Stimulated activated CD4-positive, alpha-beta T cell treated with anti-CD3 and anti-CD28 coated beads, Interleukin-2, amount 100 ng/mL, for 4 hours (primary cell): ENCODE measurements around the gene PLPP1.

ENCODE experiments used
- DNase-seq: peaks from one replicate; pipeline ENCODE4 v3.0.0-alpha.2; 2020; ENCODE audit warnings: low read depth

Gene PLPP1

DNA sequence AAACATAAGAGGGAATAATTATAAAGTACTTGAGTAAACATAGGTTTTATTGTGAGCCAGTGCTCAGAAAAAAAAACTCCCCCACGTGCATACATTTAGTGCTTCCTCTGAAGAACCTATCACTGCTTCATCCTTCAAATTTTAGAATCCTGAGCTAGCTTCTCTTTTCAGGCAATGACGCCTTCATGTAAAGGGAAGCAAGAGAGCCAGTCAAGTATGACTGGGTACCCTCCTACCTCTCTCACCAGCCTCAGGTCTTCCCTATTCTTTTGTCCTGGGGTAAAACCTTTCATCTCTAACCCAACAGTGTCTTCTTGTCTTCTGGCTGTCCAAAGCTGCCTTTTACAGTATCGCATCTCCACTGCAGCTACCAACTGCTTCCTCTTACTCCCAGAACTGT lies 32.0 kb downstream of the PLPP1 start:
- no peak for DNase-seq

DNA sequence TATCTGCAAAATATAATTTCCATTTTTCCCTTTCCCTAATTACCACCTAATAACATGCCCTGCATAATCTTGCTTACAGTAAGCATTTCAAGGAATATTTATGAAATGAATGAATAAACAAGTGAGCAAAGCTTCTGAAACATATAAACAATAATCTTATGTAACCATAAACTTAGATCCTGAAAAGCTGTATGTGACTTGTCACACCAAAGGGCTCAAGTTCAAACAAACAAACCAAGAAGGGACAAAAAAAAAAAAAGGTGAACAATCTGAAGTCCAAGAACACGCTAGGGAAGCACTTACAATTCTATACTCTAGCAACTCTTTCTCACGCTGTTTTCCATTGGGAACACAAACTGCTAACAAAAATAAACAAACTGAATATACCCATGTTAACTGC lies 36.3 kb downstream of the PLPP1 start:
- DNase-seq, result no peak

DNA sequence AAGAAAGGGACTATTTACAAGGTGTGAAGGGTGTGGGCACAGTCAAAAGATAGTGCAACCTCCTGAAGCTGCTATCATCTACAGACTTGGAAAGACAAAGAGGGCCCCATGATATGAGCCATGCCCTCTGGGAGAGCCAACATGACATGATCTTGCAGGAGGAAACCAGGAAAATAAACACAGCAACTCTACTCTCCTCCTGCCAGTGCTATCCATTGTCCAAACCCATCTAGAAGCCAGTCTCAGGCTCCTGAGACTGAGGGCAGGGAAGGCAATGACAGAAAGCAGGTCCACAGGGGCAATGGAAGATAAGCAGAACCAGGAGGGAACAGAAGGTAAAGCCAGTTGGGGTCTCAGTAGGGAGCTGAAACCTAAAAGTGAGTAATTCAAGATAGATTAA lies 37.1 kb downstream of the PLPP1 start:
- DNase-seq, result no peak

DNA sequence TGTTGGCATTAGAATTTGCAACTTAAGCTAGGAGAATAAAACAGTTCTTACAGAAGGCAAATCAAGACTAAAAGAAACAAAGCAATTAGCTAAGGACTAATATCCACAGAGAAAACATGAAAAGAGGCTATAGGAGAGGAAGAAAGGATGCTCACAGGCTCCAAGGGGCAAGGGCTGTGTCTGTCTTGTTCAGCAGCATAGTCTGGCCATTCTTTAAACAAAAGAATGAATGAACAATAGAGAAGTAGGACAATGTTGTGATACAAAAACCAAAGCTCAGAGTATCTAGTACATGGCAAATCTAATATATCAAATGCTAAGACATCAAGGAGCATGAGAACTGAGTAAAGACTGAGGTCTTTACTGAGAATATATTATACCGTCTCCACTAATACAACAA lies 39.5 kb downstream of the PLPP1 start:
- DNase-seq, result no peak

DNA sequence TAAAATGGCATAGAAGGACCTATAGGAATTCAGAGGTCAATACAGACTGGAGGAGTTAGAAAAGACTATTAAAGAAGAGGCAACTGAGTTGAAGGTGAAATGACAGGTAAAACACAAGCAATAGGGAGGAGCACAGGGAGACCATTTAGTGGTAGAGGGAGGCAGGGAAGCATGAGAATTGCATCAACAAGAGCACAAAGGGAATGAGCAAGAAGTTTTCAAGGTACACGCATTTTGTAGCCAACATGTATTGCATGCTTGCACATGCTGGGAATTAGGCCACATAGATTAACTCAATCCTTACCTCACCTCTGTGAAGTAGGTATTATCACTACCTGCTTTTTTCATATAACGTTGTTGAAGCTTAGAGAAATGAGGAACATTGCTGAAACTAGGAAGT lies 42.3 kb downstream of the PLPP1 start:
- DNase-seq, result no peak

DNA sequence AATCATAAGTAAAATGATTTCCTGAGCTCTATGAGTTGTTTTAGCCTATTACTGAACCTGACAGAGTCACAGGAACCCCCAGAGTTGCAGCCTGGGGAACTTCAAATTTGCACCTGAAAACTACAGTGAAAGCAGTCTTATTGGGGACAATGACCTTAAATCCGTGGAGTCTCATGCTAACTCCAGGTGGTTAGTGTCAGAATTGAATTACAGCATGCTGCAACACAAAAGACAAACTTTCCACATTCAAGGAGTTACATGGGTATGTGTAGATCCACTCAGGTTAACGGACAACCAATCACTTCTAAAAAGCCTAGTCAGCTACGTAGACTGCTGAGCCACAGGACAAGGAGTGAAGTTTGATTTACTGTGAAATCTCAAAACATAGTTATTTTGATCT lies 49.7 kb downstream of the PLPP1 start:
- no peak for DNase-seq

DNA sequence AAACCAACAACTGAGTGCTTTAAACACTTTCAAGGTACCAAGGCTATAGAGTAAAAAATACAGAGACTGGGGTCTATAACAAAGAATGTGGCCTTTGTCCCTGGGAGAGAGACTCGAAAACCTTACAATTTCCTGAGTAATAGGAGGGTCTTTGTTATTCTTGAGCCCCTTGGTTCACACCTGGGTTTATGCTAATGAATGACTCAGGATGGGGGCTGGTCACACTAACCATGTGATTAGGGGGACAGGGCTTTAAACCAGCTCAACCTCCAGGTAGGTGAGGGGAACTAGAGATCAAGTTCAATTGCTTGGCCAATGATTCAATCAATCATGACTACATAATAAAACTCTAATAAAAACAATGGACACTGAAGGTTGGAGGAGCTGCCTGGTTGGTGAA lies 50.2 kb downstream of the PLPP1 start:
- DNase-seq, result no peak

DNA sequence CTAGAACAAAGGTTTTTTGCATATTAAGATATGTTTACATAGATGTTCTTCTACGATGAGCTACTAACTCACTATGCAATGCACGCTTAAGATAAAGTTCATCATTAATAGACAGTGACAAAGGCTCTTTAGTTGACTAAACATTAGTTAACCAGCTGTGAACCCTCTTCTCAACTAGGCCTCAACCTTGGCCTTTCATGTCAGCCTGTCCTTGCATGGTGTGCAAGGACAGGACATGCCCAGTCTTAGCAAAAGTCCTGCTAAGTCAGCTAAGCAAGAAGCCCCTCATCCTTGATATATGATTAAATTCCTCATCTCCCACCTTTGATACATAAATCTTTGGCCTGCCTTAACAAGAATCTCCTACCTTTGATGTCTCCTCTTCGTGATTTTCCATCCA lies 50.9 kb downstream of the PLPP1 start:
- DNase-seq, result no peak

DNA sequence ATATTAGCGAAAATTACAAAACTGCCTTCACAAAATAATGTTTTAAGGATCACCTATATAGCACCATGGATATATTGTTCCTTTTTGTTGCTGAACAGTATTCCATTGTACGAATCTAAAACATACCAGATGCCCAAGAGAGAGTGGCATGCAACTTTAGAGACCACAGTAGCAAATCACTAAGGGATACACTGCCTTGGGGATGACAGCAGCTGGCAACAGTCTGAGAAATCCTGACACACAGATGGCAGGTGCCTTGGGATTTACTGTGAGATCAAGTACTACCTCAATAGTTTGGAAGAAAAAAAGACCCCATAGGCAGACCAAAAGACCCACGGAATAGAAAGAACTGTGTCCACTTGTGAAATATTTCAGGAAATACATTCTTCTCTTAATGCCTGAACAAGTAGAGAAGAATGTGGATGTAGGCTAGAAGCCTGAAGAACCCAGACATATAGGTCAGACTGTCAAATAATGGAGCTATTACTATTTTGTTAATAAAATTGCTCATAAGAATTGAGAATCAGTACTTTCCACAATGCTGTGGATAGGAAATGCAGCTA lies 53.4 kb downstream of the PLPP1 start:
- DNase-seq, result no peak

DNA sequence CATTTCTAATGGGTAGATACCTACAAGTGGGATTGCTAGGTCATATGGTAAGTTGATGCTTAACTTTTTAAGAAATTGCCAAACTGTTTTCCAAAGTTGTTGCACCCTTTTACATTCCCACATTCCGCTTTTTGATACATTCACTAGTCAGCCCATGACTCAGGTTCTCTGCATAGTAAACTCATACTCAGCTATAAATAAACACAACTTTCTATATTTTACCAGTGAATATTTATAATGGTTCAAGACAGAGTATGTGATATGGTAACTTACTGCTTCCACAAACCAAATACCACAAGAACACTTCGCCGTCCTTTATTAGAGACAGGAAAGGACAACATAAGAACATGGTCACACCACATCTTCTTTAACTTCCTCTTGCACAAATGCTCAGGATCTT lies 54.0 kb downstream of the PLPP1 start:
- DNase-seq, result no peak

DNA sequence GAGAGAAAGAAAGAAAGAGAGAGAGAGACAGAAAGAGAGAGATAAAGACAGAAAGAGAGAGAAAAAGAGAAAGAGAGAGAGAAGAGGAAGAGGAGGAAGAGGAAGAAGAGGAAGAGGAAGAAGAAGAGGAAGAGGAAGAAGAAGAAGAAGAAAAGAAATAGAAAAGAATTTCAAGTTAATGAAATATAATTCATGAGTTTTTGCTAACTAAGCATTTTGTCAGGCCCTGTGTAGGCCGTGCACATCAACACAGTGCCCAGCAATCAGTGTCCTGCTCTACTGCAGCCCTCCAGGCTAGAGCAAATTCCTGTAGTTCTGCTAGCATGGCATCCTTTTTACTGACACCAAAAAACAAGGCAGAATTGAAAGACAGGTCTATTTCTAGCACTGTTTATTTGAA lies 62.1 kb downstream of the PLPP1 start:
- DNase-seq, result no peak

DNA sequence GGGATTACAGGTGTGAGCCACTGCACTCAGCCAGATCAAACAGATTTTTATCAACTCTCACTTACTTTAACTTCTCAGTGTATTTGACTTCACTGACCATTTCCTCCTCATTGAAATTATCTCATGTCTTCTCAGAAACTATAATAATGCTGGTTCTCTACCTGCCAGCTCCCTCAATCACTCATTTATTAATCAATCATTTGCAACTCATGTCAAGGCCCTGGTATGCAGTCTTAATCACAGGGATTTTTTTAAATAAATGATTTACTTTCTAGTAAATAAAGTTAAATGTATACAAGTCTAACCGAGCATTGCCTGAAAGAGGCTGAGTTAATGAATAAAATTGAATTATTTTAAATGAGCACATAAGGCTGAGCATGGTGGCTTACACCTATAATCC lies 63.3 kb downstream of the PLPP1 start:
- DNase-seq, result no peak

DNA sequence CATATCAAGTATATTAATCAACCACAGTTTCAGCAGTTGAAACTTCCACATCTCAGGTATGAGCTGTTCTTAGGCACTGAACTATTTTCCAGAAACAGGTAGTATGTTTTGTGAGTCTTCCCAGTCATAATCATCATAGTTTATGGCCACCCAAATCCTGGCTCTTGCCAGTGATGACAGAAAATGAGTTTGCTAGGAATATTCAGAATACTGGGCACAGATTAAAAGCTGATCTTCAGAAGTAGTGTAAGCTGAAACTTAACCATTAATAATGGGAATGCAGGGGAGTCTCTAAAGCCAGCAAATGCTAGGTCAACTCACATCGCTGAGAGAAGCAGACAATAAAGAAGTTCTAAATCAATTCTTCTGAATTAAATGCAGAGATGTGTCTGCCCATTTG lies 64.5 kb downstream of the PLPP1 start:
- no peak for DNase-seq

DNA sequence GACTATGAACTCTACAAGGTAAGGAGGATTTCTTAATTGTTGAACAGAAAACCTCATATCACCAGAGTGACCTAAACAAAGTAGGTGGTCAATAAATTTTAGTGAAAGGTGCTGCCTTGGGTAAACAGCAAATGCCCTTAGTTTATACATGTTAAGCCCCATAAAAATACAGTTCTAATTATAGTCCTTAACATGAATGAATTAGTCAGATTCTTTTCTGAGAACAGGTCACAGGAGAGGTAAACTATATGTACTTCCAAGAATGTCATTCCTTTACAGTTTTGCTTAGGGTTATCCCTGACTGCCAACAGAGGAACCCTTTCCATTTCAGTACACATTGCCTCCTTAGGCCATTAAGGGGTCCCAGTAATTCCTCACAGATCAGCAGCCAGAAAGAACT lies 64.9 kb downstream of the PLPP1 start:
- DNase-seq, result no peak

DNA sequence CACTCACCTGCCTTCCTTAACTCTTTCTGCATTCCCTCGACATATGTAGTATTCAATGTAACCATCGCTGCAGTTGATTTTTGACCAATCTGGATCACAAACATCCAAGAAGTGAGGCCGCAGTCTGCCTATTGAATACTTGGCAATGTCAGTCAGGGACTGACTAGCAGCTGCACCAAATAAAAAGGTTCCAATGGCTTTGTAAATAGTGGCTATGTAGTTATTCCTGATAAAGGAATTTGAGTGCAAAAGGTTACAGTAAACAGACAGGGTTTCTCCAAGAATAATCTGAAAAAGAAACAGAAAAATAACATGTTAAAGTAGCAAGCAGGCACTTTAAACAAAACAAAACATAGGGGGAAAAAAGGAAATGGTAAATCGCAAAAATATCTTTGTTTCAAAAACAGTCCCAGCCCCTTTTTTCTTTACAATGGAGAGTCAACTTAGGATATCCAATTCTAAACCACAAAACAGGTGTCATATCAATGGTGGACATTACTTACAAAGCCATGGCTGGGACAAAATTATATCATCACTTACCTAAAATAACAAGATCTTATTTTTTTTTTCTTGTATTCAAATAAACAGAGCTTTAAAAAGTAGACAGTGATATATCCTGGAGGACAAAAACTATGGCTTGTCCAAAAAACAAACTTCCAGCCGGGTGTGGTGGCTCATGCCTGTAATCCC lies 66.8 kb downstream of the PLPP1 start:
- no peak for DNase-seq

DNA sequence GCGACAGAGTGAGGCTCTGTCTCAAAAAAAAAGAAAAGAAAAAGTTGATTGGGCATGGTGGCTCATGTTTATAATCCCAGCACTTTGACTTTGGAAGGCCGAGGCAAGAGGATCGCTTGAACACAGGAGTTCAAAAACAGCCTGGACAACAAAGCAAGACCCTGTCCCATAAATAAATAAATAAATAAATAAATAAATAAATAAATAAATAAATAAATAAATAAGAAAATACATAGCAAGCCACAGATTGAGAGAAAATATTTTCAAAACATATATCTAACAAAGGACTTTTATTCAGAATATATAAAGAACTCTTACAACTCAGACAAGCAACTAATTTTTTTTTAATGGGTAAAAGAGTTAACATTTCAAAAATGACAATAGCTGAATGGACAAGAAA lies 71.2 kb downstream of the PLPP1 start:
- no peak for DNase-seq

DNA sequence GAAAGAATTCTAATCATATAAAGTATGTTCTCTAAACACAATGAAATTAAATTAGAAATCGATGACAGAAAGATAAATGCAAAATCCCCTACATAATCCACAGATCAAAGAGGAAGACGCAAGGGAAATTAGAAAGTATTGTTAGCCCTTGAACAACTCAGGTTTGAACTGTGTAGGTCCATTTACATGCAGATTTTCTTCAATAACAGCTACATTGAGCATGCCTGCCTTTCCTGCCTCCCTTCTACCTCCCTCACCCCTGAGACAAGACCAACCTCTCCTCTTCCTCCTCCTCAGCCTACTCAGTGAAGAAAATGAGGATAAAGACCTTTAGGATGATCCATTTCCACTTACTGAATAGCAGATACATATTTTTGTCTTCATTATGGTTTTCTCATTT lies 75.2 kb downstream of the PLPP1 start:
- no peak for DNase-seq

DNA sequence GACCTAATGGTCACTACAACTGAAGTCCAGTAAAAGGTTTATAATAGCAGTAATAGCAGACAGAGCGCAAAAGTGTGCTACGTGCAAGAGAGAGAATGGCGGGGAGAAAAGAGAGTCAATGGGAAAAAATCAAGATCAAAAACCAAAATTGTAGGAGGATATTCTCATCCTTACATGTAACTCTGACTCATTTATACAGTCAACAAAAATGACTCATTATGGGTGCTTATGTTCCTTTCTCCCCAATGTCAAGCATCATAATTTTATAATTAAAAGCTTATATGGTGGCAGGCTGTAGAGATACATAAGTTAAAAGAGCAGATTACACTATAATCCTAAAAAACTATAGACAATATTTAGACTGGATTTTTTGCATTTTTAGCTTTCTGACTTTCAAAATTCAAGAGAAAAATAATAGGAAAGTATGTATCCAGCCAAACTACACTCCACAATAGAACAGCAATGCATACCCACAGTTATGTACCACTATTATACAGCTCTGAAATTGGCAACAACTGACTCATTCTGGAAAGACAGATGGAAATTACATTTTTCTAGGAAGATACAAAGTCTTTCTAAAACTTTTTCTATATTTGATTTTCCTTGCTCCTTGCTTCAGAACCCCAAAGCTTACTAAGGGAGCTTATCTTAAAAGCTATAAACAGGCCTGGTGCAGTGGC lies 78.4 kb downstream of the PLPP1 start:
- no peak for DNase-seq

DNA sequence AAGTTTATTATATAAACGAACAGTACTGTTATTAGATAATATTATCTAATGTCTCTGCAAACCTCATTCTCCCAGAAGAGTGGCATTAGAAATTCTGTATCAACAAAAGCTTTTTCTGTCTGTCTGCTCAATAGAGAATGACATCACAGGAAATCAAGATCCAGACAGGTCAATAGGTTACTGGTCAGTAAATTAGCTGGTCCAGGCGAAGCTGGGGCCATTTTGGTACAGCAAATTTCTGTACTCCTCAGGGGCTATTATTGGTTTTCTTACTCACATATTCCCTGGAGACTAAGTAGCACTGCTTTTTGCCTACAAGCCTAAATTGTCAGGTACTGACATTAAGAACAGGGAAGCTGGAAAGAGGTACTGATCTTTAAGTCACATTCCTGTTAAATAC lies 80.5 kb downstream of the PLPP1 start:
- DNase-seq, result no peak

DNA sequence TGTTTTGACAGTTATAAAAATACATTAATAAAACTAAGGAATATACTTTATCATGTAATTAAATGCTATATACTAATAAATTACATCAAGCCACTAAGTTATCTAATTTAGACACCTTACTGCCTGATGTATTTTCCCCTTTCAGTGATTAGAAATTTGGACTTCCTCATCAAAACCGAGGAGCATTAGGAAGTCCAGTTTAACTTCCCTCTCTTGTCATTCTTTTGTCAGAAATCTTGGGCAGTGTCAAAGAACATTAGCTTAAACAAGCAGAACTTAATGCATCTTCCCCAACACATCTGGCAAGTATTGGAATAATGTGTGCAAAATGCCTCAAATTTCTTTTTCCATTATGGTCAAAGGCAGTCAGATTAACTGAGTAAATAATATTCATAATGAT lies 81.6 kb downstream of the PLPP1 start:
- DNase-seq, result no peak

DNA sequence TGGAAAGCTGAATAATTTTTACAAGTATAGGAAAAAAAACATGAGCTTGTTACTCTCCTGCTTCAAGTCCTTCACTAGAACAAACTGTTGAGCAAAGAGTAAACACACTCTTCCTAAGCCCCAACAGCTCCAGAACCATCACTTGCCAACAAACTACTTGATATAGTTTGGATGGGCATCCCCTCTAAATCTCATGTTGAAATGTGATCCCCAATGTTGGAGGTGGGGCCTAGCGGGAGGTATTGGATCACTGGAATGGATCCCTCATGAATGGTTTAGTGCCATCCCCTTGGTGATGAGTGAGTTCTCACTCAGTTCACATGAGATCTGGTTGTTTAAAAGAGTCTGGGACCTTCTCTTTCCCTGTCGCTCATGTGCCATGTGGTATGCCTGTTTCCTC lies 82.8 kb downstream of the PLPP1 start:
- DNase-seq, result no peak

DNA sequence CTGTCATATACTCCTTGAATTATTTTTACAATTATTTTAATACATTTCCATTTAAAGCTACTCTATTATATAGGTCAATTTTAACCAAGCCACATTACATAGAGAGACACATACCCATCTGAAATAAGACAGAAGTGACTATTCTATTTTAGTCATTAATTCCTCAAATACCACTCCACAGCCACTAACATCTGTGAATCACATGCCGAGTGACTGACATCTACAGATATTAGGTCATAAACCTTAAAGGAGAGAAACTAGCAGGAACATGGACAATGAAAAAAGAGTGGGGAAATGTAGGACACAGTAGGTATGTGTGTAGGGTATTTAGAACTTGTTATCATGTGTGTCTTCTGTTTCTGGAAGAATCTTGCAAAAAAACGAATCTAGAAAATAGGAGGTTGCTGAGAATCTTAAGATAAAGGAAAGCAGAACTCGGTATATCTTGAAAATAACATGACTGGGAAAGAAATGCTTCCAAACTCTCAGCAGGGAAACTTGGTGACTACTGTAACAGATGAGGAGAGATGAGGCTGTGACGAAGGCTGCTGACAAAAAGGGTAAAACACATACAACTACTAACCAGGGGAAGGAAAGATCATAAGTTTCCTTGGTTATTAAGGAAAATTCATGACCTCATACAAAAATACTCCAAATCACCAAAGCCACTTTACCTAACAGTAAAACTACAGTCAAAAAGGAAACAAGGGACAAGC lies 84.6 kb downstream of the PLPP1 start:
- no peak for DNase-seq

DNA sequence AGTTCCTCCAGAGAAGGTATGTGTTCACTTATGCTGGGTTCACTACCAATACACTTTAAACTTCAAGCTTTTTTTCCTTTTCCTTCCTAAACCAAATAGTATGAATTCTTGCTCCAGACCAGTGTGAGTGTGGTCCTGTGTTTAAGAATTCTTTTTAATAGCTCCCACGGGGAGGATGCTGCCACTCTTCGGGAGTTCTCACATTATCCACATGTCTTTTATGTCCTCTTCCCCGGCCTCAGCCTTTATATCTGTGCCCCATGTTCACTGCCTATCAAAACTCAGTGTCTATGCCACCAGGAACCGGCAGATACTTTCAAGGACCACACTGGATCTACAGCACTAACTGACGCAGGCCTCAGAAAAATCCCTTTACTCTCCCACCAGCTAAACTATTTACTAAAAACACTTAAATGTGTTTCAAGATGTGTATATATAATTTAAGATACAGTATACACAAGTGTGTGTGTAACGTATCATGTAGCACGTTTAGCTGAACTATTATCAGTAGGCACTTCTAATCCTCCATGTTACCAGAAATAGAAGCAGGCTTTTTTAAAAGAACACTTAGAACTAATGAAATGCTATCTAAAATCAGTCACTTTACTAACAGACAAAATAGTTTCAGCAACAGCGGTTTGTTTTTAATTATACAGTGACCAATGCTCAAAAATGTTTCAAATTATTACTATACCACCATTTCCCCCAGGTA lies 88.0 kb downstream of the PLPP1 start:
- DNase-seq, result no peak
